ENCODE data around the gene FBXO36.

FBXO36 gene

DNA sequence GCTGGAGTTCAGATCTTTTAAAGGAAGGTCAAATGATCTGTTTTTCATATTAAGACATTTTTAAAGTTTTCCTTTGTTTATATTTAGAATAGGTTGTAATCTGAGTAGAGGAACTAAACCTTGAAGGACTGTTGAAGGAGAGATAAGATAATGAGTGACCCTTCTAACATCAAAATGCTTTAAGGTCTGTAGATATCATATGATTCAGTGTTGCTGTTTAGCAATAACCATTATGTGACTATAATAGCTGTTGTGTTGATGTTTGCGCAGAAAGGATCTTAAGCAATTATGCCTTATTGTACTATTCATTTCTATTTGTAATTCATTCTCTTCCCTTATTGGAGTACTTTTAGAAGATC, 86.4 kb downstream of the FBXO36 start:
- TF ChIP-seq MYC (IDR thresholded peaks at IDR 0.05; ENCODE audit: low read depth, low read length) (no peak), POLR2A (IDR thresholded peaks at IDR 0.05; ENCODE audit: extremely low read depth, insufficient read length) (no peak)
- TF ChIP-seq, protein P1, sequence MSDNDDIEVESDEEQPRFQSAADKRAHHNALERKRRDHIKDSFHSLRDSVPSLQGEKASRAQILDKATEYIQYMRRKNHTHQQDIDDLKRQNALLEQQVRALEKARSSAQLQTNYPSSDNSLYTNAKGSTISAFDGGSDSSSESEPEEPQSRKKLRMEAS (IDR thresholded peaks at IDR 0.05; ENCODE audit: low read depth, low read length): no peak
- TF ChIP-seq, protein P2, sequence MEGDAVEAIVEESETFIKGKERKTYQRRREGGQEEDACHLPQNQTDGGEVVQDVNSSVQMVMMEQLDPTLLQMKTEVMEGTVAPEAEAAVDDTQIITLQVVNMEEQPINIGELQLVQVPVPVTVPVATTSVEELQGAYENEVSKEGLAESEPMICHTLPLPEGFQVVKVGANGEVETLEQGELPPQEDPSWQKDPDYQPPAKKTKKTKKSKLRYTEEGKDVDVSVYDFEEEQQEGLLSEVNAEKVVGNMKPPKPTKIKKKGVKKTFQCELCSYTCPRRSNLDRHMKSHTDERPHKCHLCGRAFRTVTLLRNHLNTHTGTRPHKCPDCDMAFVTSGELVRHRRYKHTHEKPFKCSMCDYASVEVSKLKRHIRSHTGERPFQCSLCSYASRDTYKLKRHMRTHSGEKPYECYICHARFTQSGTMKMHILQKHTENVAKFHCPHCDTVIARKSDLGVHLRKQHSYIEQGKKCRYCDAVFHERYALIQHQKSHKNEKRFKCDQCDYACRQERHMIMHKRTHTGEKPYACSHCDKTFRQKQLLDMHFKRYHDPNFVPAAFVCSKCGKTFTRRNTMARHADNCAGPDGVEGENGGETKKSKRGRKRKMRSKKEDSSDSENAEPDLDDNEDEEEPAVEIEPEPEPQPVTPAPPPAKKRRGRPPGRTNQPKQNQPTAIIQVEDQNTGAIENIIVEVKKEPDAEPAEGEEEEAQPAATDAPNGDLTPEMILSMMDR (IDR thresholded peaks at IDR 0.05; ENCODE audit: low read depth, low read length): no peak
- H3K4me3 ChIP-seq (ENCODE audit: low read depth, low read length): no peak overlapping the region
- DNase-seq (ENCODE audit: low read depth): no peak

DNA sequence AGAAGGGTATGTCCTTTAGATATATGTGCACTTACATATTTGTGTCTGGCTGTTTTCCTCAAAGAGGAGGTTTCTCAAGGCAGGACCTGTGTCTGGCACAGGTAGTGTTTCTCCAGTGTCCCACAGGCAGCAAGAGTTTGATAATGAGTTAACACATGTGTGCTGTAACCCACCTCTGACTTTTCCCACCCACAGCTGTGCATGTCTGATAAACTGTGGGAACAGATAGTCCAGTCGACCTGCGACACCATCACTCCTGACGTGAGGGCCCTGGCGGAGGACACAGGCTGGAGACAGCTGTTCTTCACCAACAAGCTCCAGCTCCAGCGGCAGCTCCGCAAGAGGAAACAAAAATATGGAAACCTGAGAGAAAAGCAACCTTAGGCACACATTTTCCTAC, 88.2 kb downstream of the FBXO36 start:
- no peak for TF ChIP-seq POLR2A (IDR thresholded peaks at IDR 0.05; ENCODE audit: extremely low read depth, insufficient read length)
- TF ChIP-seq MYC (IDR thresholded peaks at IDR 0.05; ENCODE audit: low read depth, low read length): no peak
- TF ChIP-seq, protein P2 (IDR thresholded peaks at IDR 0.05; ENCODE audit: low read depth, low read length): no peak
- TF ChIP-seq, protein P1 (IDR thresholded peaks at IDR 0.05; ENCODE audit: low read depth, low read length): no peak
- DNase-seq (ENCODE audit: low read depth): no peak

DNA sequence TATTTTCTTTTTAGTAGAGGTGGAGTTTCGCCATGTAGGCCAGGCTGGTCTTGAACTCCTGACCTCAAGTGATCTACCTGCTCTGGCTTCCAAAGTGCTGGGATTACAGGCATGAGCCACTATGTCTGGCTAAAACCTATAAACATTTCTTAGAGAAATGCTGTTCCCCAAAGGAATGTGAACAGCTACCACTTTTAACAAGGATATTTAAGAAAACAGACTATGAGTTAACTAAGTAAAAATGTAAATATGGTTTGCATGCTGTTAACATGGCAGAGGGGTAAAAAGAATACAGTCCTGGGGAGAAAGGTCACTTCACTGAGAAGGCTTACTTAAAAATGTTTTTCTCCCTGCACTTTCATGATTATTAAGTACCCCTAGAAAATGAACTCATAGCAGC, 89.3 kb downstream of the FBXO36 start:
- no peak overlapping the region for H3K4me3 ChIP-seq (ENCODE audit: low read depth, low read length)
- TF ChIP-seq, protein P2 (IDR thresholded peaks at IDR 0.05; ENCODE audit: low read depth, low read length): no peak
- DNase-seq (ENCODE audit: low read depth): no peak

More for the DNA sequence above, 88.2 kb downstream of the FBXO36 start:
- H3K4me3 ChIP-seq (ENCODE audit: low read depth, low read length): no peak overlapping the region

DNA sequence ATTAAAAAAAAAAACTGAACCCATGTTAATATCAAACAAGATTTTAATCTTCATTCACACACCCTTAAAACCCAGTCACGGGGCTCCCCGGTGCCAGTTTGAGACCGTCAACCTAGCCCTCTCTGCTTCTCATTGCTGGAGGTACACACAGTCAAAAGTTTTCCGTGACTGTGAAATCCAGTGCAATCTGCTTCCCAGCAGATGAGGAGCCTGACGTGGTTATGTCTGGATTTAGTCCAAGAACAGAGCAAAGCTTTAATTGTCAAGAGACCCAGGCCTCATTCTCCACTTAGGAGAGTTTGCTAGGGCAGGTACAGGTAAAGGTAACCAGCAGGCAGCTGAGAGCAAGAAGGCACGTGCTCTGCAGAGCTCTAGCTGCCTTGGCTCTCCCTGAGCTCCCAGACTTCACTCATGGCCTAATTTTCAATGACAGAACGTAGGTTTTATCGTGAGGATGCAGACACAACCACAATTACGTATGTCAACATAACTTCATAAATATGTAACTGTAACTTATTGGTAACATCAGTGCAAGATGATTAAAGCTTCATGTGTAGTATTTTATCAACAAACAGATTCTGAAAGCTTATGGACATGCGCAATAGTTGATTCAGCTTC, 90.1 kb downstream of the FBXO36 start:
- no peak overlapping the region for H3K4me3 ChIP-seq (ENCODE audit: low read depth, low read length)
- DNase-seq (ENCODE audit: low read depth): no peak
- TF ChIP-seq, protein P1 (IDR thresholded peaks at IDR 0.05; ENCODE audit: low read depth, low read length): no peak
- TF ChIP-seq MYC (IDR thresholded peaks at IDR 0.05; ENCODE audit: low read depth, low read length) (no peak), POLR2A (IDR thresholded peaks at IDR 0.05; ENCODE audit: extremely low read depth, insufficient read length) (no peak)
- TF ChIP-seq, protein P2 (IDR thresholded peaks at IDR 0.05; ENCODE audit: low read depth, low read length): no peak

DNA sequence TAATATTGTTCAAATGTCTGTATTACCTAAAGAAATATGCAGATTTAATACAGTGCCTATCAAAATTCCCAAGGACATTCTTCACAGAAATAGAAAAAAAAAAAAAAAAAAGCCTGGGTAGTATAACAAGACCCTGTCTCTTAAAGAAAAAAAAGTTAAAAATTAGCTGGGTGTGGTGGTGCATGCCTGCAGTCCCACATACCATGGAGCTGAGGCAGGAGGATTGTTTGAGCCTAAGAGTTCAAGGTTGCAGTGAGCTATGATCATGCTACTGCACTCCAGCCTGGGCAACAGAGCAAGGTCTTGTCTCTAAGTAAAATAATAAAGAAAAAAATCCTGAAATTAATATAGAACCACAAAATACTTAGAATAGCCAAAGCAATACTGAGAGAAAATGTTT, 94.5 kb downstream of the FBXO36 start:
- TF ChIP-seq, protein P1 (IDR thresholded peaks at IDR 0.05; ENCODE audit: low read depth, low read length): no peak
- no peak for DNase-seq (ENCODE audit: low read depth)
- no peak overlapping the region for H3K4me3 ChIP-seq (ENCODE audit: low read depth, low read length)

DNA sequence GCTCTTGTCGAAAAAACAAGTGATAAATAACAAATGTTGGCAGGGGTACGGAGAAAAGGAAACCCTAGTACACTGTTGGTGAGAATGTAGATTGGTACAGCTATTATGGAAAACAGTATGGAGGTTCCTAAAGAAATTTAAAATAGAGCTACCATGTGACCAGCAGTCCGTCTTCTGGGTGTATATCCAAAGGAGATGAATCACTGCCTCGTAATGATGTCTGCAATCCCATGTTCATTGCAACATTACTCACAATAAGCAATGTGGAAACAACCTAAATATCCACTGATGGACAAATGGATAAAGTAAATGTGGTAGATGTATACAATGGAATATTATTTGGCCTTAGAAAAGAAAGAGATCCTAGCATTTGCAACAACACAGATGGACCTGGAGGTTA, 95.8 kb downstream of the FBXO36 start:
- DNase-seq (ENCODE audit: low read depth): no peak
- no peak for TF ChIP-seq MYC (IDR thresholded peaks at IDR 0.05; ENCODE audit: low read depth, low read length)
- TF ChIP-seq, protein P1 (IDR thresholded peaks at IDR 0.05; ENCODE audit: low read depth, low read length): no peak
- no peak for TF ChIP-seq POLR2A (IDR thresholded peaks at IDR 0.05; ENCODE audit: extremely low read depth, insufficient read length)
- TF ChIP-seq, protein P2 (IDR thresholded peaks at IDR 0.05; ENCODE audit: low read depth, low read length): no peak
- H3K4me3 ChIP-seq (ENCODE audit: low read depth, low read length): no peak overlapping the region
